Caki2 (cell line): ENCODE data around the gene PTPRN2. TPM values are rescaled to one million over a fixed set of nuclear protein-coding genes. Genes with fewer than 3 reads are reported as not detected.

ENCODE experiments used
- DNase-seq: peaks from one replicate; pipeline ENCODE4 v3.0.0-alpha.2; 2015; ENCODE audit warnings: low read depth
- in situ Hi-C: cut with HindIII; loops from 2 replicates; pipeline ENCODE4 v1.10.0; 2016; ENCODE audit warnings: low sequenced_read_pairs, low pct_unique_long_range_greater_than_20kb, mixed read lengths
- total RNA-seq: library from RNA; depleted of rRNA; stranded (reverse); fragments of >200 nt; shearing (Covaris generic); gene quantifications from 2 replicates; pipeline ENCODE4 v1.2.3, GENCODE V29; 2014; ENCODE audit warnings: low replicate concordance

PTPRN2 gene
- total RNA-seq, 1 experiment from 2014 or later: 0.88 TPM

- no peak for DNase-seq
- in situ Hi-C loops: no loop called here
Measured at GRCh38 chr7:158247758-158248487, 339.7 kb downstream of the PTPRN2 start.

GRCh38 chr7:158246960-158247673, 340.5 kb downstream of the PTPRN2 start:
- DNase-seq: no peak
- in situ Hi-C loops: no loop called here

DNA sequence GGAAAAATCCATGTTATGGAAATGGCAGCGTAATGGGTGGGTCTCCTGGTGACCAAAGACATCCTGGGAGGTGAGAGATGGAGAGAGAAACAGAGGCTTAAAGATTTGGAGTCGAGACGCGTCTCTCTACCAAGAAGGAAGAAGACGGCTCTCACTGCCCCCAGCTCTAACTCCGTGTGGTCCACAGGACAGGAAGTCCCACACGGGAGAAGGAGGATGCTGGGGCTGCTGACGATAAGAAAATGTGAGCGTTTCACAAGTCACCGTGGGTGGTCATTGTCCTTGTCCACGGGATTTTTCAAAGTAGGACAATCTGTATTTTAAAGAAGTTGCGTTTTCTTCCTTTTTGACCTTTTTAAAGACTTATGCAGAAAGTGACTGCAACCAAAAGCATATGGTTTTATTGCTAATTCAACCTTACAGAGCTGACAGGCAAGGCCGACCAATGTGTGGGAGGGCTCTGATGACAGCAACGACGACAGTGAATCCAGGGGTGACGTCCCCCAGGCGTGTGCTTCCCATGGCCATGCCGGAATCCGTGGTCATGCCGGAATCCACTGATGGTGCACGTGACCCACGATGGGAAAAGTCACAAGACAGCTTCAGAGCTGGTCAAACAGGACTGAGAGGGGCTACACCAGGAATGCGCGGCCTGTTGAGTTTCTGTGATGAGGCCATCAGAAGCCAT, 341.2 kb downstream of the PTPRN2 start:
- DNase-seq: no peak
- in situ Hi-C loops: no loop called here

GRCh38 chr7:158245724-158246041, 341.9 kb downstream of the PTPRN2 start:
- in situ Hi-C loops: no loop called here
- no peak for DNase-seq

DNA sequence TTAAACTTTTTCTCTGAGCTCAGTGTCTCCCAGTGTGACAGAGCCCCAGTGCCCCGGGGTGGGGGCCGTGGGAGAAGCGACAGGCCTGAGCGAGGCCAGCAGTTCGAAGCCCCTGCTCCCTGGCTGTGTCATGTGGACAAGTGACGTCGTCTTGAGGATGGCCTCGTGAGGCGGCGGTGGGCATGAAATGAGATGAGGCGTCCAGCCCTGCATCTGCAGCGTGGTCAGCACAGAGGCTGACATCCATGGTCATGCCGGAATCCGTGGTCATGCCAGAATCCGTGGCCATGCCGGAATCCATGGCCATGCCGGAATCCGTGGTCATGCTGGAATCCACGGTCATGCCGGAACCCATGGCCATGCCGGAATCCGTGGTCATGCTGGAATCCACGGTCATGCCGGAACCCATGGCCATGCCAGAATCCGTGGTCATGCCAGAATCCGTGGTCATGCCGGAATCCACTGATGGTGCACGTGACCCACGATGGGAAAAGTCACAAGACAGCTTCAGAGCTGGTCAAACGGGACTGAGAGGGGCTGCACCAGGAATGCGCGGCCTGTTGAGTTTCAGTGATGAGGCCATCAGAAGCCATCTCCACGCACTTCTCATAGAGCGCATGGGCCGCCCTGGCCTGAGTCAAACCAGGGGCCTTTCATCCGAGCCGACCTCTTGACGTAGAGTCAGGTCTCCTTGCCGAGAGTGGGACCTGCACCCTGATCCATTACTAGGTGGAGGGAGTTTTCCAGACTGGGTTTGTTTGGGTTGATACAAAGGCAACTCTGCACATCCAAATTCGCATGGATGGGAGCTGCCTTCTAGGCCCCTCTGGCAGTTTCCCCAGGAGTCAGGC, 342.5 kb downstream of the PTPRN2 start:
- no peak for DNase-seq
- in situ Hi-C loops: no loop called here

GRCh38 chr7:158244430-158244829, 343.2 kb downstream of the PTPRN2 start:
- in situ Hi-C loops: no loop called here
- DNase-seq: no peak

- in situ Hi-C loops: no loop called here
- no peak for DNase-seq
Measured at GRCh38 chr7:158241919-158242318, 345.7 kb downstream of the PTPRN2 start.

- in situ Hi-C loops: no loop called here
- no peak for DNase-seq
Measured at GRCh38 chr7:158240801-158241200, 346.8 kb downstream of the PTPRN2 start.

DNA sequence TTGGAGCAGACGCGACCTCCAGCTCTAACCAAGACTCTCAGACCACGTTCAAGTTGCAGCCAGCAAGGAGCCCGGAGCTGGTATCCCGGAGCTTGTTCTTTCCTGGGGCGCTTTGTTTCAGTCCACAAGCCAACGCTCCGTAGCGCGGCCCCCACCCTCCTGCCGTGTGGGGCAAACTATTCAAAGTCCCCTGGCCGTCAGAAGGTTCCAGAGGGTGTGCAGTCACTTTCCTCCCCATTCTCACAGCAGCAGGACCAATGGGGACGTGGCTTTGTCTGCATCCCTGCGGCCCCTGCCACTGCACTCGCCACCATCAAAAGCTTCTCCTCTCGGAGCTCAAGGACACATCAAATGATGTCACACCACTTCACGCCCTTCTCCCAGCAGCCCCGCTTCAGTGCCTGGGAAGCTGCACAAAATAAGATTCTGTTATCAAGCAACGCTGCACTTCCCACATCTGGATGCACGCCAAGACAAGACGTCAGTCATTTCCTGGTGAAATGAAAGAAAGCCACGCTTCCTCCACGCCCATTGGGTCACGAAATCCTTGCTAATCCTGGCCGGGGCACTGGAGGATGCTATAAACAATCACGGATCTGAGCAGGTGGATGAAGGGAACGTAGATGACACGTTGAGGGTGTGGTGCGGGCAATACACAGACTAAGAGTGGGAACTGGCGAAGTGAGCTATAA, 348.2 kb downstream of the PTPRN2 start:
- DNase-seq: no peak
- in situ Hi-C loops: no loop called here

GRCh38 chr7:158238616-158239289, 348.9 kb downstream of the PTPRN2 start:
- no peak for DNase-seq
- in situ Hi-C loops: no loop called here

GRCh38 chr7:158237672-158238335, 349.8 kb downstream of the PTPRN2 start:
- DNase-seq: no peak
- in situ Hi-C loops: no loop called here

DNA sequence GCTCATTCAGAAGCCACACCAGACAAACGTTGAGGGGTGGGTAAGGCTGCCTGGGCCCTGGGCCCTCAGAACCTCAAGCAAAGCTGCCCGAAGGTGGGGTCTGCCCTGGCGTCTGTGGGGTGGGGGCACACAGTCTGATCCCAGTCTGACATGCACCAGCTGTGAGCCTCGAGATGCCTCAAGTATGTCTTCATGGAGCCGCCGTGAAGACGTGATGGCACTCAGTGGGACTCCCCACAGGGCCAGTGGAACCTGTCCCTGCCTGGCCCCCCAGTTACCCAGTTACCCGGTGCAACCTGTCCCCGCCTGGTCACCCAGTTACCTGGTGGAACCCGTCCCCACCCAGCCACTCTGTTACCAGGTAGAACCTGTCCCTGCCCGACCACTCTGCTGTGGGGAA, 351.2 kb downstream of the PTPRN2 start:
- in situ Hi-C loops: no loop called here
- DNase-seq: no peak

DNA sequence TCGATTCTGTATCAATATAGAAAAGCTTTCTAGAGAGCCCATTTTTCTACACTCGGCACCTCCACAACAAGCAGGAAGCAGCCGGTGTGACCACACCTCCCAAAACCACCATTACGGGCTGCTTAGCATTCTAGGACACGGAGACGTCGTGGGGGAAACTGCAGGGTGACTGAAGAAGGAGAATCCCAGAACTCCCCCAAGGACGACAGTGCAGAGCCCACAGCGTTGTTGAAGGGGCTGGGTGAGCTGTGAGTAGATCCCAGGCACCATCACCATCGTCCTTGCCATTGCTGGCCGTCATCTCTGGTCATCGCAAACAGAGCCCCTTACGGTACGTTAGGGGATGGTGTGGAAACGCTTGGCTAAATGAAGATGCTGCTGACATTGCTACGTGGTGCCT, 351.8 kb downstream of the PTPRN2 start:
- DNase-seq: no peak
- in situ Hi-C loops: no loop called here

GRCh38 chr7:158229945-158230344, 357.7 kb downstream of the PTPRN2 start:
- DNase-seq: no peak
- in situ Hi-C loops: no loop called here

- DNase-seq: no peak
- in situ Hi-C loops: no loop called here
Measured at GRCh38 chr7:158228986-158229385, 358.6 kb downstream of the PTPRN2 start.

DNA sequence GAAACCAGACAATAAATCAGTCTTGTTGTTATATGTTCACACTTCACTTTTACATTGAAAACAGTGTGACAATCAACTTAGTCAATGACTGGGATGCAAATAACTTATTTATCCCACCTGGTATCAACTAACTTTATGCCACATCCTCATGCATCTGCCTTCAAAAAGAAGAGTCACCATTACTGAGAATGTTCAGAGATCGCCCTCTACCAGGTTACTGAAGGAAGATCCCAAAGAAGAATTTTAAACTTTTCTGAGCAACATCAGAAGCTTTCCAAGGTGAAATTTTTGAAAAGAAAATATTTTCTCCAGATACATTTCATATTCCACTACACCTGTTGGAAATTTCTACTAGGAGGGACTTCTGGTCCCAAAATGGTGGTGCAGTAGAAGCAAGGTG, 359.5 kb downstream of the PTPRN2 start:
- no peak for DNase-seq

More for the DNA sequence above, 359.5 kb downstream of the PTPRN2 start:
- in situ Hi-C loops: no loop called here
